HG03103 (cell line): ENCODE data around the gene CHDH.
A peak's percentile ranks its signal among the peaks of the same experiment; 100 is the strongest.

ENCODE experiments used
- ATAC-seq: cut with Tn5 transposase; IDR thresholded peaks from one replicate; pipeline ENCODE4 v1.9.1; 2021; ENCODE audit warnings: low read depth; ENCODE audit not compliant: unreplicated experiment

Gene CHDH

DNA sequence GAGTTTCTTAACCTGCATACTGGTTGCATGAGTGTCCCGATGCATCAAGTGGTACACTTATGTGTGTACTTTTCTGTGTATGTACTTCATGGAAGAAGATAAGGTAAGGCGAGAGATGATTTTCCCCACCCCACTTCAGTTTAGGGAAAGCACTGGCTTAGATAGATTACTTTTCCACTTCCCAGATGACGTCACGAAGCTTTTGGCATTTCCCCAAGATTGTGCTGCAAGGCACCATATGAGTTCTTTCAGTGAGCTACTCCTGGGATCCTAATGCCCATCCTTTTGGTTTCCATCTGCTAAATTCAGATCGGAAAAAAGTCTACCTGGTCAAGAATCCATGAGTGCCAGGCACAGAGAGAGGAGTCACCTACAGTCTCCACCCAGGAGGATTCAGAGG is 4.7 kb upstream of the CHDH start:
- ATAC-seq, result no peak

- no peak for ATAC-seq
Measured at GRCh38 chr3:53849916-53850315, 3.7 kb upstream of the CHDH start.

- ATAC-seq, result no peak
Measured at GRCh38 chr3:53846851-53847155, 584 bp upstream of the CHDH start.

DNA sequence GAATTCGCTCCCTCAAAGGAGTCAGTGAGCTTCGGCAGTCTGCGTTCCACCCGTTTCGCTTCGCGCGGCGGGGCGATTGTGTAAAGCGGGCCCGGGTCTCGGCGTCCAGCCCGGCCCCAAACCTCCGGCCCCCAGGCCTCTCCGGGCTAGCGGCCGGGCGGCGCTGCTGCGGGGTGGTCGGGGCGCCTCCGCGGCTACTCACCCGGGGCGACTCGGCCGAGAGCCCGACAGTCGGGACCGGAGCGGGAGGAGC is 412 bp downstream of the CHDH start:
- no peak for ATAC-seq

GRCh38 chr3:53845103-53845880 is 927 bp downstream of the CHDH start:
- ATAC-seq, result peak; percentile 13

- ATAC-seq, result no peak
Measured at GRCh38 chr3:53844262-53845102, 1.7 kb downstream of the CHDH start.

DNA sequence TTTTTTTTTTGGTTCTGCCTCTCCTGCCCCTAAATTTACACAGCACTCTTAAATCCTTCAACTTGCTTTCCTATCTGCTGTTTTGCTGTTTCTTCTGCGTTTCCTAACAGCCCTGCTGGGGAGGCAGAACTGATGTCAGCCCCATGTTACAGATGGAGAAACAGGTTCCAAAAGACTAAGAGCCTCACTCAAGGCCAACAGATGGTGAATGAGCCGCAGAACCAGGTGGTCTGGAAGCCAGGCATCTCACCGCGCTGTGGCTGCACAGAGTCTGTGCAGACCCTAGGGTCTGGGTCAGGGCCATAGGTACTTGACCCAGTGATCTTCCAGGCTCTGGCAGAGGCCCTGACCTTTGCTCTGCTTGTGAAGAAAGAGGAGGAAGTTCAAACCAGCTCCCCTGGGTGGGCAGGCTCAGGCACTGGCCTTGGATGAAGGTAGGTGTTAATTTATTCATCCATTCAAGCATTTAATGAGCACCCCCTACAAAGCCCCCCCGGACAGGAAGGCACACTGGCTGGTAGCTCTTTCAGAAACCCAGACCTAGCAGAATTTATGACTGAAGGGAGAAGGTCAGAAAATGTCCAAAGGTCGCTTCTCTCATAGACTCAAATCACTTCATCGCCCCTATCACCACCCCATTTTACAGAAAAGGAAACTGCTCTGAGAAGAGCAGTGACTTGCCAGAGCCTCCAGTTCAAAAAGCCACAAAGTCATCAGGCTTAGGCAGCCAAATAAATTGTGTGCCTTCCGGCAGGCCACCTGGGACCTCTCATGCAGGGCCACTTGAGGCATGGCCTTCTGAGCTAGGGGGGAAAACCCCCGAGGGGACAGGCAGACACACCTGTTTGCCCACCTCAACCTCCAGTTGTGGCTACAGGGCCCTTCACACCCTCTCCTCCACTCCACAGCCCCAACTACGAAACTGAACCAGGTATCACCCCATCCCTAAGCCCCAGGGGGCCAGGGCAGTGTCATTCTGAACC is 2.7 kb downstream of the CHDH start:
- peak; percentile 39 for ATAC-seq

DNA sequence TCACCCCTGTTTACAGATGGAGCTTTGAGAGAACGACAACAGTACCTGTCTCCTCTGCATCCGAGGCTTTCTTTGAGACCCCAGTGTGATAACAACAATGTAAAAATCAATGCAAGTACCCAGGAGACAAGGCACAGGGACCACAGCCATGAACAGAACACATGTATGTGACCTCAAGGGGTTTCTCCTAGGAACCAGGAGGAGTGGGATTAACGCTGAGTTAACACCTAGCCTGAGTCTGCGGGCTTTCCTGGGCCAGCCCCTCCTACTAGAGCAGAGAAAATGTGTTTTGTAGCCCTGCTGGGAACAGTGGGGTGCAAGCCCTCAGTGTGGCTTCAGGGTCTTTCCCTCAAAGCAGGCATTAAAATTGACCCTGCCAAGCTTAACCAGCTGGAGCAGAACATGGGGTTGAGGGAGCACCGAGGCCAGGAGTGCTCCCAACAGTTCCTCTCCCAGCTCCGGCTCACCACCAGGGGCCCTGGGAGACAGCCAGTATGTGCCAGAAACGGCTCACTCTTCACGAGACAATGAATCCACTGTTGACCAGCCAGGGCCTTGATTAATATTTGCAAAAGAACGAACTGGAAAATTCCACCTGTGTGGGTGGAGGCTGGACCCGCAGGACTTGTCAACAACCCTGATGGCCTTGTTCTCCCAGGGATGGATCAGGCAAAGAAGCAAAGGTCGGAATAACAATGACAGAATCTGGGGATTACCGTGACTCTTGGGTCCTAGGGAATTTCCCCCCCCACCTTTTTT is 3.6 kb downstream of the CHDH start:
- no peak for ATAC-seq

GRCh38 chr3:53841296-53841695 is 4.9 kb downstream of the CHDH start:
- ATAC-seq, result no peak

GRCh38 chr3:53837331-53837730 is 8.9 kb downstream of the CHDH start:
- ATAC-seq, result no peak

DNA sequence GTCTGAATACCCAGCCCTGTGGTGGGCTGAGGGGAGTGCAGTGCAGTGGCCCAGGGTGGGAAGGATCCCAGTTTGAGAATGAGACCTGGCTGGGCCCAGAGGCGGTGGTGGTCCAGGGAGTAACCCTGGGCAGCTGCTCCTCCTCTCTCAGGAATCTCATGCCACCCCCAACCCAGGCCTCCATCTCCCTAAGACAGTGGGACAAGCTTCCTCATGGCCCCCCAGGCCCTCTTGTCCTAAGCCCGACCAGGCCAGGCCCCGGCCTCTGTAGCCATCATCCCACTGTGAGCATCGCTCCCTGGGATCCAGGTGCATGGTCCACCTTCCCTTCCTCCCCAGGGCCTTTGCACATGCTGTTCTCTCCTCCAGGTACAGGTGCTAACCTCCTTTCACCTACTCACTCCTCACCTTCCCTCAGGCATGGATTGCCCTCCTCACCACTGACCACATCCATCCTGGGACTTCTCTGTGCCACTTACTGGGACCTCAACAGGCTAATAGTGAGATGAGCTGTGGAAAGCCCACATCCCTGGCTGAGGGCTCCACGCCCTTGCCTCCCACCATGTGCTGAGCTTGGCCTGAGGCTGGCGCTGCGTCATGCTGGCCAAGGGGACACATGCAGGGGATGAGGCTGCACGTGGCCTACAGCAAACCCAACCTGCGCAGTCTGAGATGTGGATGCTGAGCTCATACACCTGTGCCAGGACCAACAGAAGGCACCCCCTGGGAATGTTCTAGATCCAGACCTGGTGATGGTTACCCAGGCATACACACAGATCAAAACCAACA is 9.9 kb downstream of the CHDH start:
- ATAC-seq, result no peak

- ATAC-seq, result no peak
Measured at GRCh38 chr3:53835257-53835656, 11.0 kb downstream of the CHDH start.

DNA sequence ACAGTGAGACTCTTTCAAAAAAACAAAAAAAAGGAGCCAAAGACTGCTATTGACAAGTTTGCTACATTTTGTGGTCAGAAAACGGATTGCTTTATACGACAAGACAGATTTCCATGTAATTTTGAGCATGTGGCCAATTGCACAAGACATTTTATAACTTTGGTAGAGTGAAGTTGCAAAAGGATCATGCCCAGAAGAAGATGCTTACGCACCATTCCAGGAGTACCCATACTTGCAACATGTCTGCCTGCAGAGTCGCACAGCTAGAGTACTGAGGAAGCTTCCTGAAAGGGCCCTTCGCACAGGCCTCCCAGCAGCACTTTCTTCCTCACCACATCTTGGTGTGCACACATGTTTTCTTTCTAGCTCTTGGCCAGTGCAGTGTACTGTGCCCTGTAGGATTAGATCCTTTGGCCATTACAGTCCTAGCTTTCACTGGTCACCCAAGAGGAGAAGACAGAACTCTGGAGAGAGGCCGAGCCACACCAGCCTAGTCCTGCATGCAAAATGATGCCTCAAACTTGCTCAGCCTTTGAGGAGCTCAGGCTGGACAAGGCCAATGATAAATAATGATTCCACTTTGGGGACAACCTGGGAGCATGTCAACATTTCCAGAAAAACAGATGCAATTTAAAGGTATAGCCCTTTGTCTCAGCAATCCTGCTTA is 11.7 kb downstream of the CHDH start:
- no peak for ATAC-seq

GRCh38 chr3:53833700-53834099 is 12.5 kb downstream of the CHDH start:
- no peak for ATAC-seq

DNA sequence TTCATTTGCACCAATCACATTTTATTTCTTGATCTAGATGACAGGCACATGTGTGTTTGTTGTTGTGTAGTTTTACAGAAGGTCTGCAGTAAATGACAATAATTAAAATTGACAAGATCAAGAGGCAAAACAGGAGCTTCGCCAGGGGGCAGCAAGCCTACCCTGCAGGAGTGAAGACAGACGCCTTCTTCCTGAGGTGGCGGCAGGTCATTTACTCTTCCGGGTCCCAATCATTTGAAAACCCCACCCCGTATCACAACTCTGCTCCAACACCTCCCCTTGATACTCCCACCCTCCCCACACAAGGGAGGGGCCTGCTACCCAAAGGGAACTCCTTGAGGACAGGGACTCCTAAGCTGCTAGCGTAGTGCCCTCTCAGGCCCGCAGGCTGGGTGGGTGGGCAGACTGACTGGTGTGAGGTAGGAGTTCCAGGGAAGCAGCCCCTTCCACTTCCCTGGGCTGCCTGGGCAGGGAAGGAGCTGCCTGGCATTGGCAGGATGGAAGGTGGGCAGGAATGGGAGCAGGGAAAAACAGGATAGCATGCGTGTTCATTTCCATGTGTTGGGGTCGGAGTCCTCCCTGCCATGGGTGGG is 13.1 kb downstream of the CHDH start:
- ATAC-seq, result no peak

- ATAC-seq, result no peak
Measured at GRCh38 chr3:53830944-53831343, 15.3 kb downstream of the CHDH start.

- ATAC-seq, result no peak
Measured at GRCh38 chr3:53829605-53830004, 16.6 kb downstream of the CHDH start.

GRCh38 chr3:53828581-53828980 is 17.6 kb downstream of the CHDH start:
- ATAC-seq, result no peak

DNA sequence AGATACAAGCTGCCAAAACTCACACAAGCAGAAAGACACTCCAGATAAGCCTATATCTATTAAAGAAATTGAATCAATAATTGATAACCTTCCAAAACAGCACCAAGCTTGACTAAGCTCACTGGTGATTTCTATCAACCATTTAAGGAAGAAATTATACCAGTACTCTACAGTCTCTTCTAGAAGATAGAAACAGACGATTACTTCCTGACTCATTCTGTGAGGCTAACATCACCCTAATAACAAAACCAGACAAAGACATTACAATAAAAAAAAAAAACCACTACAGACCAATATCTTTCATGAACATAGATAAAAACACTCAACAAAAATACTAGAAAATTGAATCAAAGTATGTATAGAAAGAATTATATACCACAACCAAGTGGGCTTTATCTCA is 20.2 kb downstream of the CHDH start:
- no peak for ATAC-seq
